GM19351 (cell line): ENCODE results near the gene CHD5.

ENCODE experiments used
- ATAC-seq: cut with Tn5 transposase; IDR thresholded peaks from one replicate; pipeline ENCODE4 v1.9.1; 2021; ENCODE audit warnings: mild to moderate bottlenecking, moderate library complexity; ENCODE audit not compliant: unreplicated experiment

The CHD5 gene

GRCh38 chr1:6134741-6135510 lies 45.2 kb downstream of the CHD5 start:
- no peak for ATAC-seq

- no peak for ATAC-seq
These were observed 45.9 kb downstream of the CHD5 start for GRCh38 chr1:6134206-6134605.

GRCh38 chr1:6133146-6133895 lies 46.8 kb downstream of the CHD5 start:
- ATAC-seq: no peak

GRCh38 chr1:6131561-6131960 lies 48.6 kb downstream of the CHD5 start:
- ATAC-seq: no peak

GRCh38 chr1:6130596-6130995 lies 49.5 kb downstream of the CHD5 start:
- no peak for ATAC-seq

- ATAC-seq: no peak
These were observed 50.1 kb downstream of the CHD5 start for GRCh38 chr1:6130036-6130435.

GRCh38 chr1:6129313-6129712 lies 50.8 kb downstream of the CHD5 start:
- ATAC-seq: no peak

GRCh38 chr1:6128276-6129081 lies 51.6 kb downstream of the CHD5 start:
- ATAC-seq: no peak

GRCh38 chr1:6127587-6128163 lies 52.4 kb downstream of the CHD5 start:
- ATAC-seq: no peak

GRCh38 chr1:6126521-6127067 lies 53.5 kb downstream of the CHD5 start:
- no peak for ATAC-seq

- ATAC-seq: no peak
These were observed 54.1 kb downstream of the CHD5 start for GRCh38 chr1:6126028-6126427.

- ATAC-seq: no peak
These were observed 54.8 kb downstream of the CHD5 start for GRCh38 chr1:6125366-6125765.

- no peak for ATAC-seq
These were observed 55.3 kb downstream of the CHD5 start for GRCh38 chr1:6124746-6125365.

- ATAC-seq: no peak
These were observed 55.8 kb downstream of the CHD5 start for GRCh38 chr1:6124341-6124740.

GRCh38 chr1:6123816-6124215 lies 56.3 kb downstream of the CHD5 start:
- ATAC-seq: no peak

GRCh38 chr1:6123083-6123482 lies 57.0 kb downstream of the CHD5 start:
- no peak for ATAC-seq

GRCh38 chr1:6121651-6122370 lies 58.3 kb downstream of the CHD5 start:
- ATAC-seq: no peak

GRCh38 chr1:6121021-6121421 lies 59.1 kb downstream of the CHD5 start:
- no peak for ATAC-seq

GRCh38 chr1:6118415-6118814 lies 61.7 kb downstream of the CHD5 start:
- no peak for ATAC-seq

GRCh38 chr1:6117624-6118023 lies 62.5 kb downstream of the CHD5 start:
- ATAC-seq: no peak
